ENCODE data around the gene SIDT1.

GRCh38 chr3:113677737-113678136, 145.4 kb downstream of the SIDT1 start:
- no peak for TF ChIP-seq POLR2A (IDR thresholded peaks at IDR 0.05)
- TF ChIP-seq CTCF (IDR thresholded peaks at IDR 0.05) = no peak
